GM18507 (cell line): ENCODE measurements around the gene STIMATE.

Experiments
- DNase-seq: peaks from one replicate; pipeline ENCODE4 v3.0.0; 2011; ENCODE audit warnings: low read depth; ENCODE audit not compliant: insufficient read length; ENCODE audit errors: extremely low spot score
- FAIRE-seq: peaks from 2 replicates; lab custom pipeline; 2011; peaks lifted over from hg19 to GRCh38; lab: Jason Lieb, UNC

STIMATE gene

GRCh38 chr3:52845691-52846431 is 51.5 kb downstream of the STIMATE start:
- DNase-seq (no peak), FAIRE-seq (no peak)

- no peak for FAIRE-seq
- no peak for DNase-seq
These were observed 52.2 kb downstream of the STIMATE start for GRCh38 chr3:52845157-52845556.

- no peak for DNase-seq
These were observed 52.9 kb downstream of the STIMATE start for GRCh38 chr3:52844290-52844975.

GRCh38 chr3:52843881-52844280 is 53.5 kb downstream of the STIMATE start:
- DNase-seq (no peak), FAIRE-seq (no peak)

More at GRCh38 chr3:52844290-52844975, 52.9 kb downstream of the STIMATE start:
- FAIRE-seq: peak; percentile 63

GRCh38 chr3:52843108-52843865 is 54.1 kb downstream of the STIMATE start:
- no peak for DNase-seq
- no peak for FAIRE-seq

GRCh38 chr3:52842424-52842823 is 54.9 kb downstream of the STIMATE start:
- no peak for FAIRE-seq

GRCh38 chr3:52841981-52842340 is 55.4 kb downstream of the STIMATE start:
- DNase-seq (no peak), FAIRE-seq (no peak)

More at GRCh38 chr3:52842424-52842823, 54.9 kb downstream of the STIMATE start:
- DNase-seq: no peak

- FAIRE-seq (no peak), DNase-seq (no peak)
These were observed 56.0 kb downstream of the STIMATE start for GRCh38 chr3:52841211-52841980.

GRCh38 chr3:52839892-52840545 is 57.3 kb downstream of the STIMATE start:
- FAIRE-seq: no peak

GRCh38 chr3:52839268-52839575 is 58.1 kb downstream of the STIMATE start:
- FAIRE-seq (no peak), DNase-seq (no peak)

More at GRCh38 chr3:52839892-52840545, 57.3 kb downstream of the STIMATE start:
- DNase-seq: no peak

GRCh38 chr3:52838561-52839267 is 58.6 kb downstream of the STIMATE start:
- peak; percentile 39 for DNase-seq
- FAIRE-seq: peak; percentile 92

- DNase-seq (no peak), FAIRE-seq (no peak)
These were observed 60.4 kb downstream of the STIMATE start for GRCh38 chr3:52836986-52837385.

- peak; percentile 86 for FAIRE-seq
- peak; percentile 52 for DNase-seq
These were observed 60.9 kb downstream of the STIMATE start for GRCh38 chr3:52836471-52836845.

- DNase-seq: no peak
- FAIRE-seq: no peak
These were observed 61.4 kb downstream of the STIMATE start for GRCh38 chr3:52835766-52836470.

GRCh38 chr3:52834871-52835501 is 62.4 kb downstream of the STIMATE start, which contains the start of gene MUSTN1:
TSS of gene MUSTN1 (minus strand) at chr3:52835019. CDS start at chr3:52834948, 71 bp downstream.
- FAIRE-seq (no peak), DNase-seq (no peak)

GRCh38 chr3:52833202-52833601 is 64.1 kb downstream of the STIMATE start:
- no peak for DNase-seq
- FAIRE-seq: no peak

- DNase-seq (no peak), FAIRE-seq (no peak)
These were observed 65.6 kb downstream of the STIMATE start for GRCh38 chr3:52831500-52832301.
